Measurements from ENCODE around the gene CDKAL1.
"Not testable (repeated sequence)": the region's sequence is repeated elsewhere in the genome, so short reads cannot be mapped to it uniquely, and the experiment has no call there.

The CDKAL1 gene

DNA sequence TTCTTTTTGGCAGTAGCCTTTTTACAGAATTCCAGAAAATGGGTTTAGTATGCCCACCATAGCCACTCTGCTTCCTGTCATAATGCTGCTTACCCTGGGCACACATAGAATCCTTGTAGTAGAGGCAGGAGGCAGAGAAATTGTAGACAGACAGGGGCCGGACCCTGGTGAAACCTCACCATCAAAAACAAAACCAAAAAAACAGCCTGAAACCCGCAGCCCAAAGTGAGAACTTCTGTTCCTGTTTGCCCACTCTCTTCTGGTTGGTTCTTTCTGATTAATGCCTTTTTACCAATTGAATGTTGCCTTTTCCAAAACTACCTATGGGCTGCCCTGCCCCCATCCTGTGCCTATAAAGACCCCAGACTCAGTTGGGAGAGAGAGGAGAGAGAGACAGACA lies 188.2 kb downstream of the CDKAL1 start:
- Histone ChIP-seq H3K4me3 (no peak overlapping the region), H3K27ac (no peak overlapping the region)

DNA sequence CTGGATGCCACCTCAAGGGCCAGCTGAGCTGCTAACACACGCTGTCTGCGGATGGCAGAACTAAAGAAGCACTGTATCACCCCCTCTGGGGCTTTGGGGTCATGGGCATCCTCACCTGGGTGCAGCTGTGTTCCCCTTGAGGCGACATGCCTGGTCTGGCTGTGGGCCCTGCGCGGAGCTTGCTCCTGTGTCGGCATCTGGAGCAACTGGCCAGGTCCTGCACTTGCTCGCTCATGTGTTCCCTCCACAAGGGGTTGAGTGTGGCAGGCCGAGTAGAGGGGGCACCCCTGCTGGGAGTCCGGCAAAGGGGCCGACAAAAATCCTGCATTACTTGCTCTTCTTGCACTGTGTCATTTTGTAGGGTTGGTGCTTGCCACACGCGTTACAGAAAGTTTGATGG lies 189.0 kb downstream of the CDKAL1 start:
- Histone ChIP-seq H3K4me3 (no peak overlapping the region), H3K27ac (no peak overlapping the region)

DNA sequence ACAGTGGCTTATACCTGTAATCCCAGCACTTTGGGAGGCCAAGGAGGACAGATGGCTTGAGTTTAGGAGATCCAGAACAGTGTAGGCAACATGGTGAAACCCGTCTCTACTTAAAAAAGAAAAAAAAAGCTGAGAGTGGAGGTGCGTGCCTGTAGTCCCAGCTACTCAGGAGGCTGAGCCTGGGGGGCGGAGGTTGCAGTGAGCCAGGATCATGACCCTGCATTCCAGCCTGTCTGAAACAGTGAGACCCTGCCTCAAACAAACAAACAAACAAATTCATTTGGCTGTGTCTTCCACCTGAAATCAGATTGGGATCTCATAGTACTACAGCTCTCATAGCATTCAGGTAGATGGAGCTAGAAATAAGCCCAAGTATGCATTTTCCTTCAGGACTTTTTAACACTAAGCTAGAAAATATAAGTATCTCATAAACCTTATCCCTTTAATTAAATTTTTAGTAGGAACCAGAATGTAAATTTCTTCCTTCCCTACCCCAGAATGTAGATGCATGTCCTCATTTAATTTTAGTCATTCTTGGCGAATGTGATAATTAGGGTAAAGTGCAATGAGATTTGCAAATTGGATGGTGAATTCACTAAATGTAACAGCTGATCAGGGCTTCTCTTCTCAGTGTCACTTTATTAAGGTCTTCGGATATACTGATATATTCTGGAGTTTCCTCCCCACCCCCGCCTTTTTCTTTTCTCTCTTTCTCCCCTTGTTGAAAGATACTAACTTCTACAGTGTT lies 190.4 kb downstream of the CDKAL1 start:
- Histone ChIP-seq H3K27ac (no peak overlapping the region), H3K4me3 (no peak overlapping the region)

DNA sequence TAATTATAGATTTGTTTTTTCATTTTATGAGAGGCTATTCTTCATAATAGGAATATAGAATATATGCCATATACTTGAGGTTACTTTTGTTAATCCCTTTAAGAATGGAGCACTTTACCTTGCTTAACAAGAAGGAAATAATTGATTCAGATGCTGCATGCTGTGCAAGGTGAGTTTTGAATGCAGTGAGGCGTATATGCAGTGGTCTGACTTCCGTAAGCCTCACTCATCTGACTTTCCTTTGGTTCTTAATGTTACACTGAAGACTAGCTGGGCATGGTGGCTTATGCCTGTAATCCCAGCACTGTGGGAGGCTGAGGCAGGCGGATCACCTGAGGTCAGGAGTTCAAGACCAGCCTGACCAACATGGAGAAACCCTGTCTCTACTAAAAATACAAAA lies 191.0 kb downstream of the CDKAL1 start:
- not testable (repeated sequence) for H3K4me3 ChIP-seq, H3K27ac ChIP-seq

DNA sequence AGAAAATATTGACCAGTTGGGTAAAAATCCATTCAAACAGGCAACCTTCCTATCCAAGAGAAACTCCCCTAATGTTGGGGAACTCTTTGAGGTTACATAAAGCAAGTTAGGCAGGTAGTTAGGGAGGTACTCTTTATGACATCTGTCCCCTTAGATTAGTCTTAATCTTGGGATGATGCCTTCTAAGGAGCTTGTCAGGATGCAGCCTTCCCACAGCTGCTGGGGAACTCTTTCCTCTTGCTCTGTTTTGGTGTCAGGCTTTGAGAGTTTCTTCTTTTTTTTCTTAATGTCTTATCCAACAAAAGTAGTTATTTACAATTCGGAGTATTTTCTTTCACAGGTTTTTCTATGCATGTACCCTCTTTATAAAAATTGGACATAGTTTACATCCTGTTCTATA lies 194.8 kb downstream of the CDKAL1 start:
- no peak overlapping the region for H3K4me3 ChIP-seq
- H3K27ac ChIP-seq: no peak overlapping the region

DNA sequence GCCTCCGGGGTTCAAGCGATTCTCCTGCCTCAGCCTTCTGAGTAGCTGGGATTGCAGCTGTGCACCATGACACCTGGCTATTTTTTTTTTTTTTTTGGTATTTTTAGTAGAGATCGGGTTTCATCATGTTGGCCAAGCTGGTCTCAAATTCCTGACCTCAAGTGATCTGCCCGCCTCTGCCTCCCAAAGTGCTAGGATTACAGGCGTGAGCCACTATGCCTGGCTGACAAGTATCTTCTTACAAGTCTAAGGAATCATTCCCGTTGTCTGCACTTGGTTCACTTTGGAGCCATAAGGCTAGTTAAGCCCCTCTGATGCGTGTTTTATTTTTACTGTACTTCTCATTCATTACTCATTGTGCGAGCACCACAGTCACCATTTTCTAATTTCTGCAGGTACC lies 198.1 kb downstream of the CDKAL1 start:
- H3K4me3 ChIP-seq, H3K27ac ChIP-seq: not testable (repeated sequence)

DNA sequence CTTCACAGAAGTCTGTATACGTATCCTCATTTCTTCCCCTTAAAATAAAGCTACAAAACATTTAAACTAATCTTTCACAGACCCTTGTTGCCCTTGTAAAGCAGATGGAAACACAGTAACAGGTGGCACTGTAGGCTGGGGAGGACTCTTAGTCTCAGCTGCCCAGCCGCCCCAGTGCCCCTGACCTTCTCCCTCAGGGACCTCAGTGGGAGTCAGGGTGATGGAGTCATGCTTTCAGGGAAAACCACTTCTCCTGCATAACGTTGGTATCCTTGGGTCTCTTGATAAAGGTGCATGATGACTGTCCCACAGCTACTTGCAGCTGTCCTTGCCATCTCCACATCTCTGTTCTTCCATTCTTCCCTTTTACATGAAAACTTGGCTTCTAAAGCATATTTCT lies 198.6 kb downstream of the CDKAL1 start:
- no peak overlapping the region for H3K27ac ChIP-seq
- no peak overlapping the region for H3K4me3 ChIP-seq

DNA sequence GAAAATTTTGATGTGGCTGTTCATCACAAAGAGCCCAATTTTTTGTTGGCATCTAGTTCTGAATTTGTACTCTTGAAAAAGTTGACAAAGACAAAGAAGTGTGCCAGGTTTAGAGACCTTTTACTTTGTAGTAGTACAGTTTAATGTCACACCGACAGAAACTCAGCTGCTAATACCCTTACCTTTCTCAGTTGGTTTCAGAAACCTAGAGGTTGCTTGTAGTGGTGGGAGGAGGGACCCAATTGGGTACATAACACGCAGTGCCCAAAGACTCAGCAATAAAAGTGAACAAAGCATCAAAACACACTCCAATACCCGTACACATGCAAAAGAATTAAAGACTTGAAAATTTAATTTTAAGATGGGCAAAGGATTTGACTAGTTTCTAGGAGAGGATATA lies 203.7 kb downstream of the CDKAL1 start:
- H3K4me3 ChIP-seq: no peak overlapping the region
- no peak overlapping the region for H3K27ac ChIP-seq

DNA sequence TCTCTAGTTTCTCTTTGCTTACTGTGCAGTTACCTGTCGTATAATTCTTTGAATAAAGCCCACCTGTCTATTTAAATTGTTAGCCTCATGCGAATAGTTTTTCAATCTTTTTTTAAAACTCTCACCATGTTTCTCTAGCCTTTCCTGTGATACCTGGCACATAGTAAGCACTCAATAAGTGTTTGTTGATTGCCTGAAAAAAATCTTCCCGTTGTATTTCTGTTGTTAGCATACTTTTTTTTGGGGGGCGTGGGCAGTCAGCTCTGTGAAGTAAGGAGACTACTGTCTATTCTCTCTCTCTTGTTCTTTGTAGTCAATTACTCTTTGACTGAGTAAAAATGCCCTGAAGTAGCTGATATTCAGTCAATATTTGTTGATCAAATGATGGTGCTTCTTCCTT lies 205.8 kb downstream of the CDKAL1 start:
- Histone ChIP-seq H3K27ac (no peak overlapping the region), H3K4me3 (no peak overlapping the region)

DNA sequence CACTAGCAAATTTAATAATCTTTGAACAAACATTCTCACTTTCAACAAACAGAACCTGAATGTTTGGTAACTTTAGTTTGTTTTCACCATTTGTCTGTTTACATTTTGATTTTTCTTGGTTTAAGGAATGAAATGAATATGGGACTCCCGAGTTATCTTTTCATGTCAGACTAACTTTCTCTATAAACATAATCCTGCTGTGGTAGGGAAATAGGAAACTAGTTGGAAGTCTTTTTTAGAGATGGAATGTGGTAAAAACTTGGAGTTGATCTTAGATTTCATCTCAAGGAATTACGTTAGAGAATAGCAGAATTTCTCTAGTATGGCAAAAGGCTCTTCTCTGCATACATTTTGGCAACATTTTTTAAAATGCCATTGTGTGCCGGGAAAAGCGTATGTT lies 206.5 kb downstream of the CDKAL1 start:
- H3K27ac ChIP-seq: no peak overlapping the region
- no peak overlapping the region for H3K4me3 ChIP-seq

DNA sequence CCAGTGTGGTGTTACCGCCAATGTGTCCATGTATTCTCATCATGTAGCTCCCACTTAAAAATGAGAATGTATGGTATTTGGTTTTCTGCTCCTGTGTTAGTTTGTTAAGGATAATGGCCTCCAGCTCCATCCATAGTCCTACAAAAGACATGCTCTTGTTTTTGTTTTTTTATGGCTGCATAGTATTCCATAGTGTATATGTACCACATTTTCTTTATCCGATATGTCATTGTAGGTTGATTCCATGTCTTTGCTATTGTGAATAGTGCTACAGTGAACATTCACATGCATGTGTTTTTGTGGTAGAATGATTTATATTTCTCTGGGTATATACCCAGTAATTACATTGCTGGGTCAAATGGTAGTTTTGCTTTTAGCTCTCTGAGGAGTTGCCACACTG lies 207.2 kb downstream of the CDKAL1 start:
- Histone ChIP-seq H3K4me3 (no peak overlapping the region), H3K27ac (no peak overlapping the region)

DNA sequence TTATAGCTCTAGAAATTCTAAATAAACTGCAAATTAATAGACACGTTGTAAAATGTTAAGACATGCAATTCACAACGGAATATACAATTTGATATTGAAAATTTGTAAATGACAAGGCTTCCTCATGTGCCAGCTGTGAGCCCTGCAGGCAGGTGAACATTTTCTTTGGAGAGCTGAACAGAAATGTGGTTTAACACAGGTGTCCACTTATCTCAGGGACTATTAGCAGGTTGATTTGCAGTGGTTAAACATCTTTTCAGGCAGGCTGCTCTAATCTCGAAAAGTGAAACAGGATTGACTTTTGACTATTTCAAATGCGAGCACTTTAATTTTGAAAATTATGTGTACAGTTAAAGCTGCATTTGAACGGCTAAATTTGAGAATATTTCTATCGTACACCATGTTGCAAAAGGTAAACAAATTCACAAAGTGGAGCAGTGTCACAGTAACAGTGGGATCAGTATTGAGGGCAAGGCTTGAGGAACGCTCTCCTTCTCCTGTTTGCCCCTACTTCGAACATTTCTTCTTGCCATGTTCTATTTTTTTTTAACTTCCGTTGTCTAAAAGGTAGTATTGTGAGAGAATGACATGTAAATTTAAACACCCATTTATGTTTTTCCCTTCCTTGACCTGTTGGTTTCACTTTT lies 210.8 kb downstream of the CDKAL1 start:
- no peak overlapping the region for H3K4me3 ChIP-seq
- H3K27ac ChIP-seq: no peak overlapping the region

DNA sequence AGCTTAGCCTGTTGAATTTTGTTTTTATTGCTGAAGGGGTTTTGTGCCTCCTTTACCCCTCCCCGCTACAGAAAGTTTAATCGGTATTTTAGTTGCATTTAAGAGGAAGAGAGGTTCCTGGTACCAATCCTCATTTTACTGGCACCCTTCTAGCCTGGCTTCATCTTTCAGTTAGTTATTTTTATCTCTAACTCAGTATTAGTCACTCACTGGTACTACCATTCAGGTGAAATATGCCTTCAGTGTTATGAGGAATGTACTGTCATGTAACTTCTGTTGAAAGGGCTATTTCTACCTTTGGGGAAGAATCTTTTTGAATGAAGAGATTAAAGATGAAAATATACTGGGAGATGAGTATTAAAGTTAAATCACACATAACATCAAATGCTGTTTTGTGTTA lies 211.8 kb downstream of the CDKAL1 start:
- H3K27ac ChIP-seq: no peak overlapping the region
- H3K4me3 ChIP-seq: no peak overlapping the region

DNA sequence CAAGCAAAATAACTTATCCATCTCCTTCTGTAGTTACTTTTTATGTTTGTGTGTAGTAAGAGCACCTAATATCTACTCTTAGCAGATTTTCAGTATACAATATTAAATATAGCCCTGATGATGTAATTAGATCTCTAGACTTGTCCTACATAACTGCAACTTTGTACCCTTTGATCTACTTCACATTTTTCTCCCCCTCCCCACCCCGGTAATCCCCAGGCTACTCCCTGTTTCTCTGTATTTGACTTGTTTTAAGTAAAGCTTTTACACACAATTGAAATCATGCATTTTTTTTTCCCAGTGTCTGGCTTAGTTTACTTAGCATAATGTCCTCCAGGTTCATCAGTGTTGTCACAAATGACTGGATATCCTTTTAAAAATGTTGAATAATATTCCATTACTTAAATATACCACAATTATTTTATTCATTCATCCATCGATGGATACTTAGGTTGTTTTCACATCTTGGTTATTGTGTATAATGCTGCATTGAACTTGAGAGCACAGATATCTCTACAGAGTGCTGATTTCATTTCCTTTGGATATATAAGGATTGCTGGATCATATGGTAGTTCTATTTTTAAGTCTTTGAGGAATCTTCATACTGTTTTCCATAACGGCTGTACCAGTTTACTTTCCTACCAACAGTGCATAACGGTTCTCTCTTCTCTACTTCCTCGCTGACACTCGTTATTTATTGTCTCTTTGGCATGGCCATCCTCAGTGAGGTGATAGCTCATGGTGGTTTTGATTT lies 212.7 kb downstream of the CDKAL1 start:
- no peak overlapping the region for H3K4me3 ChIP-seq
- H3K27ac ChIP-seq: no peak overlapping the region

DNA sequence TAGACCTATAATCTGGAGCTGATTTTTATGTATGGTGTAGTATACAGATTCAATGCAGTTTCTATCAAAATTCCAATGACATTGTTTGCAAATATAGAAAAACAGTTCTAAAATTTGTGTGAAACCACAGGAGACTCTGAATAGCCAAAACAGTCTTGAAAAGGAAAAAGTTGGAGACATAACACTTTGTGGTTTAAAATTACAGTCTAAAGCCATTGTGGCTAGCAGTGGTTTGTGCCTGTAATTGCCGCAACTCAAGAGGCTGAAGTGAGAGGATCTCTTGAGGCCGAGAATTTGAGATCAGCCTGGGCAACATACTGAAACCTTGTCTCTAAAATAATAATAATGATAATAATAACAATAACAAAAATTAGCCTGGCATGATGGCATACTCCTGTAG lies 213.7 kb downstream of the CDKAL1 start:
- Histone ChIP-seq H3K27ac (no peak overlapping the region), H3K4me3 (no peak overlapping the region)

DNA sequence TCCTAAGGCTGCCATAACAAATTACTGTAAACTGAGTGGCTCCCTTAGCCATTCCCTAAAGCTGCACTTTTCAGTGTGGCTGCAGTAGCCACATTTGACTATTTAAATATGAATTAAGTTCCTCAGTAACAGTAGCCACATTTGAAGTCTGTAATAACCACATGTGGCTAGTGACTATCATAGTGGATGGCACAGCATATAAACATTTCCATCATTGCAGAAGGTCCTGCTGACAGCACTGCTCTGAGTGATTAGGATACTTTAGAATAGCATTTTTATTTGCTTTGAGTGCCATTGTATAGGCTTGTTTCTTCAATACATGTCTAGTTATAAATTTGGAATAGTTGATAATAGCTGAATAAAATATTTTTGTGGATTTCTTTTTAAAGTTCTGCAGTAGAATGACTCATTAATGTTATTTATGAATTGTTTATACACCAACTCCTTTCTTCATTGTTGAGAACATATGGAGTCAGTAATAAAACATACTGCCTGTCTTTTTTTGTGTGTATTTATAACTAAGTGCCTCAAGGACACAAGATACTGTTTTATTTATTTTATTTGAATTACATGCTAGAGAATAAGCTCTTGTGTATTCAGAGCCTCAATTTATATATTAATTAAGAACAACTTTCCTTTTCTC lies 217.2 kb downstream of the CDKAL1 start:
- Histone ChIP-seq H3K4me3 (no peak overlapping the region), H3K27ac (no peak overlapping the region)

DNA sequence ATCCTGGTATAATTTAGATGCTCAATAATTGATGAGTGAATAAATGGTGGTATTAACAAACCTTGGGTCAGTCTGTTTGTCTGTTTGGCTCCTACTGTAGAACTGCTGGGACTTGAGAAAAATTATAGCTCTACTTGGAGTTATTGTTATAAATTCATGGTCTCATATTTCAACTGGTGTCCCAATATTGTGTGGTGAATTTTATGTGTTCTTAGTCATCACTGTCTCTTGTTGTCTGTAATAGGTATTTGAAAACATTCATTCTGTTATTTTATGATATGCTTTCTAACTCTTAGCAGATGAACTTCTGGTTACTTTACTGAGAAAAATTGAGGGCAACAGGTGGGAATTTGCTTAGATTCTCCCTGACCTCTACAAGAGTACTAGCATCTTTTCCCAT lies 221.4 kb downstream of the CDKAL1 start:
- Histone ChIP-seq H3K4me3 (no peak overlapping the region), H3K27ac (no peak overlapping the region)

DNA sequence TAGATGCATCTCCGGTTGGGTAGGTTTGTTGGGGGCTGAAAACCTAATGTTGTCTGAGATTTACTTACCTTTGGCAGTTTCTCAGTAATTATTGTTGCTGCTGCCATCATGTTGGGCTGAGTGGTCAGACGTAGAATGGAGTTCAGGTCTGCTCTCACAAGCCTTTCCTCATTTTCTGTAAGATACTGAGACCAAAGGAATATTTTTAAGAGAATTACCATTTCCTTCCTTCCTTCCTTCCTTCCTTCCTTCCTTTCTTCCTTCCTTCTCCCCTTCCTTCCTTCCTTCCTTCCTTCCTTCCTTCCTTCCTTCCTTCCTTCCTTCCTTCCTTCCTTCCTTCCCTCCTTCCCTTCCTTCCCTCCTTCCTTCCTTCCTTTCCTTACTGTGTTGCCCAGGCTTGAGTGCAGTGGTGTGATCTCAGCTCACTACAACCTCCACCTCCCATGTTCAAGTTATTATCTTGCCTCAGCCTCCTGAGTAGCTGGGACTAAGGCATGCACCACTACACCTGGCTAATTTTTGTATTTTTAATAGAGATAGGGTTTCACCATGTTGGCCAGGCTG lies 222.4 kb downstream of the CDKAL1 start:
- H3K4me3 ChIP-seq, H3K27ac ChIP-seq: not testable (repeated sequence)

DNA sequence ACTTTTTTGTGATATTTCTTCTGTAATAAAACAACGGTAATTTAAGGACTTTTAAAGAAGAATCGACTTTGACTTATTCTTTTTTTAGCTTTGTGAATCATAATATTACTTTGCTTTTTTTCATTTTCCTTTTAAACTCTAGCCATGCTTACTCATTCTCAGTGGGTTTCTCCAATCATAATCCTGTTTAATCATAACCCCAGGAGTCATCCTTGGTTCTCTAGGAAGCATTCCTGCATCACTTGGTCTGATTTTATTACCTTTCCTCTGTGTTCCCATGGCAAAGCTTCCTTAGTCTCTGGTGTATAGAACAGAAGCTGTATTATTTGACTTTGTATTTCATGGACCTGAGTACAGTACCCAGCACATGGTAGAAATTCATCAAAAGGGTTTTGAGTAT lies 223.5 kb downstream of the CDKAL1 start:
- Histone ChIP-seq H3K27ac (no peak overlapping the region), H3K4me3 (no peak overlapping the region)

DNA sequence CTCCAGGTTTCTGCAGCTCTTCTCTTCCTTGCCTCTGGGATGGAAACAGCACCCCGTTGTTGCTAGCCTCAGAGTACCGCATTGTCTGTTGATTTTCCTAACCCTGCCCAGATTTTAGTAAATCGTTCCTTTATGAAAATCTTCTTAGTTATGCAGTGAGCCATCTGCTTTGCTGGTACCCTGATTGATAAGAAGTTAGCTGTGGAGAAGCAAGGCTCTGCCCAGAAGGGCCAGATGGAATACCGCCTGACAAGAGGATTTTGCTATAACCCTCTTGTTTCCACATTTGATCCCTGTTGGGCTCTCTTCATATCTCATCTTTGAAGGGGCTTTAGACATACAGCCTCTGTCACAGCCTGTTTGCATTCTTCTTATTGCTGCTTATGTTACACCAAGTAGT lies 229.0 kb downstream of the CDKAL1 start:
- H3K27ac ChIP-seq: no peak overlapping the region

More for the DNA sequence above, 229.0 kb downstream of the CDKAL1 start:
- no peak overlapping the region for H3K4me3 ChIP-seq
